Measurements from ENCODE around the gene A4GALT. TPM values are rescaled to one million over a fixed set of nuclear protein-coding genes. Genes with fewer than 3 reads are reported as not detected.
"Not testable (repeated sequence)": the region's sequence is repeated elsewhere in the genome, so short reads cannot be mapped to it uniquely, and the experiment has no call there.

The A4GALT gene, protein sequence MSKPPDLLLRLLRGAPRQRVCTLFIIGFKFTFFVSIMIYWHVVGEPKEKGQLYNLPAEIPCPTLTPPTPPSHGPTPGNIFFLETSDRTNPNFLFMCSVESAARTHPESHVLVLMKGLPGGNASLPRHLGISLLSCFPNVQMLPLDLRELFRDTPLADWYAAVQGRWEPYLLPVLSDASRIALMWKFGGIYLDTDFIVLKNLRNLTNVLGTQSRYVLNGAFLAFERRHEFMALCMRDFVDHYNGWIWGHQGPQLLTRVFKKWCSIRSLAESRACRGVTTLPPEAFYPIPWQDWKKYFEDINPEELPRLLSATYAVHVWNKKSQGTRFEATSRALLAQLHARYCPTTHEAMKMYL
- total RNA-seq, result not detected in 2 replicates

- H3K4me3 Mint-ChIP-seq, result peak within 1 kb of the TSS; percentile 68
Observed at GRCh38 chr22:42720263-42721044, at the start of gene A4GALT. Gene A4GALT, minus strand, starts transcription at chr22:42720870. Its CDS starts 26,919 bp downstream, at chr22:42693951.

GRCh38 chr22:42770448-42770726 lies 49.7 kb upstream of the A4GALT start:
- Mint-ChIP-seq H3K27ac (no peak overlapping the region), H3K36me3 (ENCODE audit: low read depth) (no peaks in the 10 kb centered on the region), H3K27me3 (no peaks in the 10 kb centered on the region), H3K4me3 (no peak overlapping the region), H3K9me3 (no peaks in the 10 kb centered on the region), H3K4me1 (no peaks in the 10 kb centered on the region)
- intact Hi-C loops (cut with micrococcal nuclease), result no loop called here
- DNase-seq, result no peak

More at GRCh38 chr22:42720263-42721044, at the start of gene A4GALT:
- H3K4me1 Mint-ChIP-seq, result peaks cover 13% of the 10 kb centered on the region
- peak; percentile 64 for DNase-seq
- no peak within 1 kb of the TSS for H3K27ac Mint-ChIP-seq
- H3K36me3 Mint-ChIP-seq (ENCODE audit: low read depth), result no peaks in the 10 kb centered on the region
- H3K9me3 Mint-ChIP-seq, result no peaks in the 10 kb centered on the region
- intact Hi-C loops (cut with micrococcal nuclease), result no loop called here
- H3K27me3 Mint-ChIP-seq, result peaks cover 51% of the 10 kb centered on the region

DNA sequence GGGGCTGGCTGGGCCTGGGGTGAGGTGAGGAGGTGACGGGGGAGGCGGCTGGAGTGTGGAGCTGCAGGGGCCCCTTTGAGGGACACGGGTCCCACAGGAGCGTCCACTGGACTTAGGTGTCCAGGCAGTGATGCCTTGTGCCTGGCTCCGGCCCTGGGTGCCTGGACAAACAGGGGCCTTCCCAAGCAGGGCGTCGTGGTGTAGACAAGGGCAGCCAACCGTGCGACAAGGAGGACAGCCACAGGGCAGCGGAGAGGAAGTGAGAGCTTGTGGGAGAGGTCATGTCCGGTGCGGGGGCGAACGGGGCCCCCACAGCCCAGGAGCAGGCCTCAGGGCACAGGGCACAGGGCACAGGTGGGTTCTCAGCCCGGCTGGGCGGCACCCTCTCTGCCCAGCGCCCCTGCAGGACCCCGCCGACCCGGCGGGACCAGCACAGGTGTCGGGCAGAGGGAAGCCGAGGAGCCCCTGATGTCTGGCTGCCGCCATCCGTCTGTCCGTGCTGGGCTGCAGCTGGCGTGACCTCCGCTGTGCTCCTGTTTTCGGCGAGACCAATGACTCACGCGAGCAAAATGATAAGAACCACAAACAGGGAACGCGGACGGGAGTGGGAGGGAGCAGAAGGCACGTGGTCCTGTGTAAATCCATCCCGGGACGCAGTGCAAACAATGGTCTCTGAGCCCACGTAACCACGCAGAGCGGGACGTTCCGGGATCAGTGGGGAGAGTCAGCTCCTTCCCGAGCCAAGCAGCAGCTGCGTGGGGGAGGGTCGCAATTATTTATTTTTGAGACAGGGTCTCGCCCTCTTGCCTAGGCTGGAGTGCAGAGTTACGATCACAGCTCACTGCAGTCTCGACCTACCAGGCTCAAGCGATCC lies 49.1 kb upstream of the A4GALT start:
- Mint-ChIP-seq H3K9me3 (no peaks in the 10 kb centered on the region), H3K36me3 (ENCODE audit: low read depth) (no peaks in the 10 kb centered on the region), H3K27me3 (no peaks in the 10 kb centered on the region), H3K4me1 (no peaks in the 10 kb centered on the region), H3K27ac (no peak overlapping the region), H3K4me3 (no peak overlapping the region)
- intact Hi-C loops (cut with micrococcal nuclease), result no loop called here
- DNase-seq, result no peak

DNA sequence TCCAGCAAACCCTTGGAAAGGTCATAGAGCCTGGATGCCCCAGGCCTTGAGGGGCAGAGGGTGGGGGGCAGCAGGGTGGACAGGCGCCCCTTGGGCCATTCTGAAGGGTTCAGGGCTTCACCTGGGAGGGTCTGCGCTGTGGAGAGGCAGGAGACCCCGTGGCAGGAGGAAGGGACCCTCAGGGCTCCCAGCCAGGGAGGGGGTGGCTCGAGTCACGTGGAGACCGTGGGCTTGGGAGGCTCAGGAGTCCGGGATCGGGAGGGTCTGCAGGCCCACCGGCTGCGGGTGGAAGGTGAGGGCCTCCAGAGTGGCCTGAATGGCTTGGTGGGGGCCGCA lies 48.5 kb upstream of the A4GALT start:
- intact Hi-C loops (cut with micrococcal nuclease), result no loop called here
- no peaks in the 10 kb centered on the region for H3K9me3 Mint-ChIP-seq
- H3K27me3 Mint-ChIP-seq, result no peaks in the 10 kb centered on the region
- no peak overlapping the region for H3K27ac Mint-ChIP-seq
- no peaks in the 10 kb centered on the region for H3K36me3 Mint-ChIP-seq (ENCODE audit: low read depth)
- H3K4me3 Mint-ChIP-seq, result no peak overlapping the region
- DNase-seq, result no peak
- no peaks in the 10 kb centered on the region for H3K4me1 Mint-ChIP-seq

DNA sequence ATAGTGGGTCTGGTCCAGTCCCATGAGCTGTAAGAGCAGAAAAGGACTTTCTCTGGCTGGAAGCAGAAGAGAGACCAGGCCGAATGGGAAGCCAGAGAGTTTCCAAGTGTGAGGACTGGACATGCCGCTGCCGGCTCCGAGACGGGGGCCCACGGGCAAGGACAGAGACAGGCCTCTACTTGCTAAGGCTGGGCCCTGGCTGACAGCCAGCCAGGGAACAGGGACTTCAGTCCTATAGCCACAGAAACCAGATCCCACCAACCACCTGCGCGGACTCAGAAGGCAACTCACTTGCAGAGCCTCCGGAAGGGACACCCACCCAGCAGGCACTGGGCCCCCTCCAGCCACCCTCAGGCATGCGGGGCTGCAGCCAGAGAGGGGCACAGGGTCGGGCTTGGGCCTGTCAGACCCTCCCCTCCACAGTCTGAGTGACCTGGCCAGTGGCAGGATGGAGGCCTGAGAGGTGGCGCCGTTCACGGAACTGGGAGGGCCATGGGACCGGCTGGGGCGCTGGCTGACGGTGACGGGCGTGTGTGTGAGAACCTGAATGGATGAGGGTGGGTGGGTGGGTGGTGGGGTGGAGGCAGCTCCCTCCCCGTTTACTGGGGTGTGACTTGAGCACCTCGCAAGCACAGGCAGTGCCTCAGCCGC lies 47.8 kb upstream of the A4GALT start:
- H3K4me1 Mint-ChIP-seq, result no peaks in the 10 kb centered on the region
- no peak overlapping the region for H3K4me3 Mint-ChIP-seq
- intact Hi-C loops (cut with micrococcal nuclease), result no loop called here
- DNase-seq, result no peak
- no peaks in the 10 kb centered on the region for H3K9me3 Mint-ChIP-seq
- no peaks in the 10 kb centered on the region for H3K27me3 Mint-ChIP-seq
- no peak overlapping the region for H3K27ac Mint-ChIP-seq
- no peaks in the 10 kb centered on the region for H3K36me3 Mint-ChIP-seq (ENCODE audit: low read depth)

GRCh38 chr22:42766860-42767259 lies 46.2 kb upstream of the A4GALT start:
- DNase-seq, result no peak
- Mint-ChIP-seq H3K27ac (no peak overlapping the region), H3K4me3 (no peak overlapping the region), H3K9me3 (no peaks in the 10 kb centered on the region), H3K4me1 (no peaks in the 10 kb centered on the region), H3K36me3 (ENCODE audit: low read depth) (no peaks in the 10 kb centered on the region), H3K27me3 (no peaks in the 10 kb centered on the region)
- intact Hi-C loops (cut with micrococcal nuclease), result no loop called here

DNA sequence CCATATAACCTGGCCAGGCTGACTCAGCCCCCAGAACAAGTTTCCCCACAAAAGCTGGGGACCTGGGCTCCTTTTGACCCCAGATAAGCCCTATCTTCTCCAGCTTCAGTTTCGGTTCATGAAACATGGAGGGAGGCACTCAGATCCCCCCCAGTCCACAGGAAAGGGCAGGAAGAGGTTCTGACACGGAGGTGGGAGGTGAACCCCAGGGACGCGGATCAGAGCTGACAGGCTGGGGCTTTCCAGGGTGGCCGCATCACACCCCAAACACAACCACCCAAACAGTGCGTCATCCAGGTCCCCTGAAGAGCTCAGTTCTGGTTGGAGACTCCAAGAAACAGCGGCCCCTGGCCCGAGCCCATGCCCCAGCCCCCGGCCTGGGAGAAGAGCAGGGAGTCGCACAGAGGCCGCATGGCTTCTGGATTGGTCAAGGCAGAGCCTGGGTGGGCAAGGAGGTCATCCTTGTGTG lies 44.3 kb upstream of the A4GALT start:
- intact Hi-C loops (cut with micrococcal nuclease), result no loop called here
- Mint-ChIP-seq H3K27ac (no peak overlapping the region), H3K4me1 (no peaks in the 10 kb centered on the region), H3K4me3 (no peak overlapping the region), H3K9me3 (no peaks in the 10 kb centered on the region), H3K36me3 (ENCODE audit: low read depth) (no peaks in the 10 kb centered on the region), H3K27me3 (no peaks in the 10 kb centered on the region)
- no peak for DNase-seq

GRCh38 chr22:42763965-42764480 lies 43.4 kb upstream of the A4GALT start:
- intact Hi-C loops (cut with micrococcal nuclease), result no loop called here
- H3K4me1 Mint-ChIP-seq, result no peaks in the 10 kb centered on the region
- no peaks in the 10 kb centered on the region for H3K9me3 Mint-ChIP-seq
- H3K4me3 Mint-ChIP-seq, result no peak overlapping the region
- no peak overlapping the region for H3K27ac Mint-ChIP-seq
- no peak for DNase-seq
- no peaks in the 10 kb centered on the region for H3K36me3 Mint-ChIP-seq (ENCODE audit: low read depth)
- H3K27me3 Mint-ChIP-seq, result no peaks in the 10 kb centered on the region

GRCh38 chr22:42760806-42761565 lies 40.3 kb upstream of the A4GALT start:
- Mint-ChIP-seq H3K4me1 (no peaks in the 10 kb centered on the region), H3K27ac (no peak overlapping the region), H3K9me3 (no peaks in the 10 kb centered on the region), H3K4me3 (no peak overlapping the region), H3K36me3 (ENCODE audit: low read depth) (no peaks in the 10 kb centered on the region), H3K27me3 (peaks cover 2% of the 10 kb centered on the region)
- no peak for DNase-seq
- intact Hi-C loops (cut with micrococcal nuclease), result no loop called here

DNA sequence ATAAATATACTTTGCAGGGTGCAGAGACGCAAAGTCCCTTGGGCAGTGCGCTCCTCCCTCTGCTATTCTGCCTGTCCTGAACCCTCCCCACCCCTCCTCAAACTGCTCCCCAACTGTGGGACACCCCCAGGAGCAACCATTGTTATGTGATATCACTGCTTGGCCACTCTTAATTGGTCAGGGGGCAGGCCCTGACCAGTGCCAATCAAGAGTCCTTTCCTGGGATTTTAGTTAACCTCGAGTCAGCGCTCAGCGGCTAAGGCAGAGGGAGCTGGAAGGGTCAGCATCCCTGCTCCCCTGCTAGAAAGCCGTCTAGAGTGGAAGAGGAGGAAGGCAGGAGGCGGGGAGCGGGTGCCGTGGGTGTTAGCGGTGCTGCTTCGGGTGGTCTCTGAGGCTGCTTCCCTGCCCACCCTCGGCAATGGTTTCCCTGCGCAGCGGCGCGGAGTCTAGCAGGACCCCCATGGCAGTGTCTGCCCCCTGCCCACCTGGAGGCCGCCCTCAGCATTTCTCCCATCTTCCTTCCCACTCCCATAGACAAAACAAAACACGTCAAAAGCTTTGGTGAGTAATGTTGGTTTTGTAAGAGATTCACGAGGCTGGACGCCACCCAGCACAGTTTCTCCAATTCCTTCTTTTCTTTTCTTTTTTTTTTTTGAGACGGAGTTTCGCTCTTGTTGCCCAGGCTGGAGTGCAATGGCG lies 38.4 kb upstream of the A4GALT start:
- Mint-ChIP-seq H3K4me1 (no peaks in the 10 kb centered on the region), H3K9me3 (no peaks in the 10 kb centered on the region), H3K4me3 (no peak overlapping the region), H3K27me3 (peaks cover 2% of the 10 kb centered on the region), H3K27ac (no peak overlapping the region), H3K36me3 (ENCODE audit: low read depth) (no peaks in the 10 kb centered on the region)
- intact Hi-C loops (cut with micrococcal nuclease), result no loop called here
- no peak for DNase-seq

GRCh38 chr22:42755553-42755952 lies 34.9 kb upstream of the A4GALT start:
- H3K9me3 Mint-ChIP-seq; DNase-seq; H3K4me1 Mint-ChIP-seq; H3K27me3 Mint-ChIP-seq; H3K36me3 Mint-ChIP-seq (ENCODE audit: low read depth); H3K4me3 Mint-ChIP-seq; intact Hi-C loops (cut with micrococcal nuclease); H3K27ac Mint-ChIP-seq: not testable (repeated sequence)

DNA sequence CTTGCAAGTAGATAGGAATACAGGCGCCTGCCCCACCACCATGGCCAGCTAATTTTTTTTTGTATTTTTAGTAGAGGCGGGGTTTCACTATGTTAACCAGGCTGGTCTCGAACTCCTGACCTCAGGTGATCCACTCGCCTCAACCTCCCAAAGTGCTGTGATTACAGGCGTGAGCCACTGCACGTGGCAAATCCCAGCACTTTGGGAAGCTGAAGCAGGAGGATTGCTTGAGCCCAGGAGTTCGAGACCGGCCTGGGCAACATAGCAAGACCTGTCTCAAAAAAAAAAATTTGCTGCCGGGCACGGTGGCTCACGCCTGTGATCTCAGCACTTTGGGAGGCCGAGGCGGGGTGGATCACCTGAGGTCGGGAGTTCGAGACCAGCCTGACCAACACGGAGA lies 34.5 kb upstream of the A4GALT start:
- H3K27ac Mint-ChIP-seq; H3K27me3 Mint-ChIP-seq; H3K36me3 Mint-ChIP-seq (ENCODE audit: low read depth); H3K9me3 Mint-ChIP-seq; H3K4me1 Mint-ChIP-seq; DNase-seq; H3K4me3 Mint-ChIP-seq; intact Hi-C loops (cut with micrococcal nuclease): not testable (repeated sequence)
